Measurements from ENCODE around the gene MCCC2.

- TF ChIP-seq POLR2A (IDR thresholded peaks at IDR 0.05; ENCODE audit: low read depth, low read length) (no peak), POLR2AphosphoS5 (IDR thresholded peaks at IDR 0.05; ENCODE audit: low read depth, low read length) (no peak), SPI1 (IDR thresholded peaks at IDR 0.05; ENCODE audit: low read depth, low read length) (no peak), TAF1 (IDR thresholded peaks at IDR 0.05; ENCODE audit: low read depth, low read length) (no peak)
These were observed 112.6 kb downstream of the MCCC2 start for GRCh38 chr5:71699751-71700150.

Measured in GM12891 (cell line).